Lung microvascular endothelial cell (primary cell): ENCODE measurements around the gene ENSA. TPM values are rescaled to one million over a fixed set of nuclear protein-coding genes. Genes with fewer than 3 reads are reported as not detected.
"Not testable (repeated sequence)": the region's sequence is repeated elsewhere in the genome, so short reads cannot be mapped to it uniquely, and the experiment has no call there.

Experiments
- DNase-seq, 2 donors: peaks; one replicate each; pipeline versions ENCODE4 v3.0.0 to v3.0.0-alpha.2; 2010; ENCODE audit warnings: low read depth in 2 of 2
- total RNA-seq: library from RNA; depleted of rRNA; stranded (reverse); fragments of >200 nt; gene quantifications from 2 replicates; pipeline ENCODE4 v1.2.1, GENCODE V29; 2014

The ENSA gene
- 66.0 and 75.2 TPM in 2 replicates for total RNA-seq

GRCh38 chr1:150629115-150629928 is at the start of gene ENSA:
Gene ENSA (minus strand): TSS chr1:150629612. CDS start chr1:150629470, 142 bp downstream.
- DNase-seq = peak; percentile 100

- DNase-seq = no peak
Measured at GRCh38 chr1:150678988-150679387, 49.6 kb upstream of the ENSA start.

GRCh38 chr1:150674881-150675280 is 45.5 kb upstream of the ENSA start:
- DNase-seq = no peak

GRCh38 chr1:150663321-150663720 is 33.9 kb upstream of the ENSA start:
- no peak for DNase-seq

- DNase-seq = no peak
Measured at GRCh38 chr1:150662811-150663210, 33.4 kb upstream of the ENSA start.

GRCh38 chr1:150661156-150661555 is 31.7 kb upstream of the ENSA start:
- DNase-seq = no peak

GRCh38 chr1:150660584-150660983 is 31.2 kb upstream of the ENSA start:
- DNase-seq = no peak

GRCh38 chr1:150657064-150657463 is 27.7 kb upstream of the ENSA start:
- not testable (repeated sequence) for DNase-seq

- not testable (repeated sequence) for DNase-seq
Measured at GRCh38 chr1:150654635-150655034, 25.2 kb upstream of the ENSA start.

GRCh38 chr1:150650193-150650592 is 20.8 kb upstream of the ENSA start:
- no peak for DNase-seq

- DNase-seq = no peak
Measured at GRCh38 chr1:150649441-150650075, 20.1 kb upstream of the ENSA start.

GRCh38 chr1:150642296-150642695 is 12.9 kb upstream of the ENSA start:
- no peak for DNase-seq

GRCh38 chr1:150641126-150641815 is 11.9 kb upstream of the ENSA start:
- DNase-seq = not testable (repeated sequence)

GRCh38 chr1:150638430-150638829 is 9.0 kb upstream of the ENSA start:
- DNase-seq = not testable (repeated sequence)

- DNase-seq = not testable (repeated sequence)
Measured at GRCh38 chr1:150634839-150635622, 5.6 kb upstream of the ENSA start.

GRCh38 chr1:150628766-150629114 is 672 bp downstream of the ENSA start:
- DNase-seq = no peak

GRCh38 chr1:150627826-150628410 is 1.5 kb downstream of the ENSA start:
- DNase-seq = no peak

GRCh38 chr1:150626150-150626549 is 3.3 kb downstream of the ENSA start:
- DNase-seq = no peak

- not testable (repeated sequence) for DNase-seq
Measured at GRCh38 chr1:150624546-150624945, 4.9 kb downstream of the ENSA start.

- not testable (repeated sequence) for DNase-seq
Measured at GRCh38 chr1:150624134-150624533, 5.3 kb downstream of the ENSA start.

GRCh38 chr1:150622303-150622975 is 7.0 kb downstream of the ENSA start:
- peak; percentile 58 to 66 for DNase-seq
